A549 (cell line): Measurements from ENCODE around the gene PDCD2. TPM values are rescaled to one million over a fixed set of nuclear protein-coding genes. Genes with fewer than 3 reads are reported as not detected.

Experiments
- ATAC-seq, 2 experiments: fragments of 200-7000 bp in 1 of 2; fragments of >200 bp in 1 of 2; cut with Nextera tagmentation in 1 of 2; cut with Tn5 transposase in 1 of 2; 3 replicates each; pipeline versions ENCODE4 v1.8.0 to v1.9.1; 2018 to 2020; ENCODE audit warnings: mild to moderate bottlenecking in 1 of 2, moderate library complexity in 1 of 2
- CTCF ChIA-PET: fragments of 300-600 bp; sonication (Branson Sonifier 250); formaldehyde crosslinking; extraction: SDS; loops from one replicate; lab custom pipeline; 2021; ENCODE audit warnings: antibody characterized with exemption, inconsistent platforms; lab: Yijun Ruan, JAX
- POLR2A ChIA-PET: fragments of 350-600 bp; formaldehyde crosslinking; extraction: SDS; loops from one replicate; lab custom pipeline; 2021; ENCODE audit warnings: antibody characterized with exemption, inconsistent platforms; lab: Yijun Ruan, JAX
- DNase-seq, 2 experiments: peaks; one replicate each; pipeline versions ENCODE4 v3.0.0 to v3.0.0-alpha.2; 2011 to 2016; ENCODE audit warnings: low read depth in 1 of 2, low spot score in 1 of 2
- FAIRE-seq: peaks from 2 replicates; lab custom pipeline; 2011; peaks lifted over from hg19 to GRCh38; lab: Jason Lieb, UNC
- H3K27ac ChIP-seq, 2 experiments: fragments of >200 bp; sonication (Bioruptor Twin); formaldehyde crosslinking; 3 replicates each; pipeline ENCODE4 v1.5.1; 2016 to 2017
- H3K4me1 ChIP-seq: fragments of >200 bp; sonication (Bioruptor Twin); formaldehyde crosslinking; 3 replicates; pipeline ENCODE4 v1.6.1; 2016
- H3K4me2 ChIP-seq: fragments of >200 bp; sonication (Bioruptor Twin); formaldehyde crosslinking; 3 replicates; pipeline ENCODE4 v1.6.1; 2016
- H3K4me3 ChIP-seq: fragments of >200 bp; sonication (Bioruptor Twin); formaldehyde crosslinking; 3 replicates; pipeline ENCODE4 v1.5.1; 2016
- H3K9me3 ChIP-seq: fragments of >200 bp; sonication (Bioruptor Twin); formaldehyde crosslinking; 3 replicates; pipeline ENCODE4 v1.6.1; 2016
- BCL3 ChIP-seq: fragments of >200 bp; sonication (Bioruptor Twin); formaldehyde crosslinking; IDR thresholded peaks from 3 replicates; pipeline ENCODE4 v1.6.1; 2016
- CEBPB ChIP-seq, 2 experiments: fragments of >200 bp in 1 of 2; sonication (Bioruptor Twin) in 1 of 2; formaldehyde crosslinking in 1 of 2; IDR thresholded peaks; 2 replicates each; pipeline ENCODE4 v1.6.1; 2012 to 2016
- CHD2 ChIP-seq: fragments of 150-350 bp; IDR thresholded peaks from 2 replicates; pipeline ENCODE4 v1.6.1; 2014; ENCODE audit warnings: low read length; ENCODE audit not compliant: partially characterized antibody
- CTCF ChIP-seq: fragments of >200 bp; sonication (Bioruptor Twin); formaldehyde crosslinking; IDR thresholded peaks from 3 replicates; pipeline ENCODE4 v1.5.1; 2016
- E2F6 ChIP-seq: IDR thresholded peaks from 2 replicates; pipeline ENCODE4 v1.6.1; 2012; ENCODE audit warnings: low read depth, borderline replicate concordance
- EHMT2 ChIP-seq: fragments of 200-600 bp; sonication (generic); IDR thresholded peaks from 2 replicates; pipeline ENCODE4 v1.6.1; 2016; ENCODE audit warnings: antibody characterized with exemption, low read depth, mild to moderate bottlenecking, moderate library complexity
- ELK1 ChIP-seq: fragments of 150-350 bp; IDR thresholded peaks from 2 replicates; pipeline ENCODE4 v1.6.1; 2014; ENCODE audit warnings: low read depth, mild to moderate bottlenecking, low read length
- EP300 ChIP-seq, 2 experiments: fragments of >200 bp; sonication (Bioruptor Twin); formaldehyde crosslinking; IDR thresholded peaks; 2 replicates in 1 of 2; 3 replicates in 1 of 2; pipeline ENCODE4 v1.6.1; 2016 to 2017
- ESRRA ChIP-seq: fragments of 150-350 bp; IDR thresholded peaks from 2 replicates; pipeline ENCODE4 v1.6.1; 2014; ENCODE audit warnings: mild to moderate bottlenecking, low read length, borderline replicate concordance
- GATA3 ChIP-seq: IDR thresholded peaks from 2 replicates; pipeline ENCODE4 v1.6.1; 2012; ENCODE audit warnings: borderline replicate concordance
- HMGXB4 ChIP-seq: fragments of 250-450 bp; sonication (Bioruptor Pico); IDR thresholded peaks from 2 replicates; pipeline ENCODE4 v1.5.0; 2021; ENCODE audit warnings: mild to moderate bottlenecking, moderate library complexity, borderline replicate concordance
- JUNB ChIP-seq: fragments of >200 bp; sonication (Bioruptor Twin); formaldehyde crosslinking; IDR thresholded peaks from 2 replicates; pipeline ENCODE4 v1.6.1; 2016
- KDM1A ChIP-seq: fragments of 200-600 bp; sonication (generic); IDR thresholded peaks from 2 replicates; pipeline ENCODE4 v1.6.1; 2016; ENCODE audit warnings: low read depth, mild to moderate bottlenecking
- MAZ ChIP-seq: fragments of 150-350 bp; IDR thresholded peaks from 2 replicates; pipeline ENCODE4 v1.6.1; 2014; ENCODE audit warnings: antibody characterized with exemption, low read depth, low read length, borderline replicate concordance
- NR3C1 ChIP-seq: fragments of >200 bp; sonication (Bioruptor Twin); formaldehyde crosslinking; IDR thresholded peaks from 3 replicates; pipeline ENCODE4 v1.6.1; 2017
- RAD21 ChIP-seq, 2 experiments: fragments of >200 bp in 1 of 2; sonication (Bioruptor Twin) in 1 of 2; formaldehyde crosslinking in 1 of 2; IDR thresholded peaks in 1 of 2; conservative IDR thresholded peaks in 1 of 2; 2 replicates in 1 of 2; 3 replicates in 1 of 2; pipeline ENCODE4 v1.6.1; 2012 to 2018; ENCODE audit warnings: inconsistent platforms in 1 of 2
- RCOR1 ChIP-seq: fragments of 150-350 bp; IDR thresholded peaks from 2 replicates; pipeline ENCODE4 v1.6.1; 2014; ENCODE audit warnings: antibody characterized with exemption, low read length, low read depth
- RFX5 ChIP-seq: fragments of 450-650 bp; IDR thresholded peaks from 2 replicates; pipeline ENCODE4 v1.7.1; 2014; ENCODE audit warnings: antibody characterized with exemption, mild to moderate bottlenecking, moderate library complexity
- SMC3 ChIP-seq: fragments of >200 bp; sonication (Bioruptor Twin); formaldehyde crosslinking; IDR thresholded peaks from 3 replicates; pipeline ENCODE4 v1.6.1; 2018; ENCODE audit warnings: inconsistent platforms
- TFCP2L1 ChIP-seq: fragments of 250-450 bp; sonication (Bioruptor Pico); IDR thresholded peaks from 2 replicates; pipeline ENCODE4 v1.5.0; 2021; ENCODE audit warnings: mild to moderate bottlenecking
- USF2 ChIP-seq: fragments of 450-650 bp; IDR thresholded peaks from 2 replicates; pipeline ENCODE4 v1.6.1; 2014; ENCODE audit warnings: antibody characterized with exemption
- ZC3H11A ChIP-seq: fragments of 450-650 bp; IDR thresholded peaks from 2 replicates; pipeline ENCODE4 v1.6.1; 2014; ENCODE audit warnings: antibody characterized with exemption, mild to moderate bottlenecking
- WGBS: methylation state at CpG from one replicate; pipeline ENCODE4 v1.1.6; 2017; ENCODE audit errors: missing lambda C conversion rate; 5-methylcytosine and 5-hydroxymethylcytosine counted together
- polyA plus RNA-seq, 4 experiments: library from polyadenylated mRNA; depleted of rRNA in 3 of 4; stranded (reverse); fragments of >200 nt; fragmentation: RNase III in 1 of 4; extraction: RNeasy Plus Mini Kit Qiagen cat#74134 plus additional on column Dnase treatment in 1 of 4; gene quantifications; 2 replicates in 3 of 4; 3 replicates in 1 of 4; pipeline ENCODE4 v1.2.3, GENCODE V29; 2011 to 2017

Gene PDCD2
- polyA plus RNA-seq, 2 of the 4 experiments (the other 2 are of a cell fraction), result 52.6 to 90.0 TPM

GRCh38 chr6:170583756-170584180, 669 bp downstream of the PDCD2 start:
- Histone ChIP-seq H3K4me2 (peak overlapping the region; percentile 98), H3K9me3 (no peaks in the 10 kb centered on the region), H3K27ac (peak overlapping the region; percentile 92 to 99), H3K4me1 (peaks cover 10% of the 10 kb centered on the region; the same call in 1 of the 3 replicates), H3K4me3 (peak overlapping the region; percentile 78)
- ATAC-seq, result no peak
- ChIA-PET POLR2A (interaction anchor here (0.6 to 1.6 kb wide), 3 partner anchors 10 to 211 kb away, joined by 3 to 7 read pairs (median 5); partner anchors contain the start of gene TBP), CTCF (interaction anchor here (1.4 kb wide), 1 partner anchor 8 kb away, joined by 5 read pairs; no protein-coding TSS in a partner anchor)
- FAIRE-seq, result no peak
- peak in 1 of 2 experiments; percentile 7 for DNase-seq
- 3% methylated on average over 12 of the region's 12 CpGs for WGBS
- TF ChIP-seq RCOR1 (no peak), ELK1 (no peak), CEBPB (IDR thresholded peaks at IDR 0.05) (no peak), RFX5 (no peak), HMGXB4 (no peak), E2F6 (no peak), NR3C1 (no peak), EHMT2 (no peak), KDM1A (no peak)

- Histone ChIP-seq H3K4me3 (no peak overlapping the region), H3K9me3 (no peaks in the 10 kb centered on the region), H3K4me1 (0 out of 3 replicates have a peak, but pooled peaks cover 6% of the 10 kb centered on the region), H3K4me2 (no peak overlapping the region), H3K27ac (no peak overlapping the region)
- TF ChIP-seq RAD21 (conservative IDR thresholded peaks at IDR 0.05 in 1 of 2, IDR thresholded peaks at IDR 0.05 in 1 of 2), result no peak
- TF ChIP-seq CHD2, result no peak
- no peak for TF ChIP-seq MAZ
- no peak for TF ChIP-seq JUNB
- TF ChIP-seq CEBPB (IDR thresholded peaks at IDR 0.05), result no peak
- no peak for TF ChIP-seq TFCP2L1 (CRISPR knock-in tag)
- no peak for TF ChIP-seq USF2
- TF ChIP-seq SMC3, result no peak
- no peak for TF ChIP-seq EP300 (IDR thresholded peaks at IDR 0.05)
- TF ChIP-seq CTCF, result no peak
- TF ChIP-seq GATA3, result no peak
- TF ChIP-seq ESRRA, result no peak
- no peak for TF ChIP-seq BCL3
- TF ChIP-seq ZC3H11A, result no peak
- no peak for TF ChIP-seq HMGXB4
- TF ChIP-seq KDM1A, result no peak
- no peak for FAIRE-seq
- POLR2A ChIA-PET, result no interaction called here
- CTCF ChIA-PET, result no interaction called here
- no peak for DNase-seq
- no peak for ATAC-seq
Observed at GRCh38 chr6:170578909-170579308, 5.5 kb downstream of the PDCD2 start.
